GM06990 (cell line): ENCODE data around the gene PKHD1.

ENCODE experiments used
- DNase-seq: peaks from one replicate; pipeline ENCODE4 v3.0.0-alpha.2; 2011; ENCODE audit not compliant: insufficient read length; ENCODE audit errors: extremely low read depth
- H3K27me3 ChIP-seq: replicated peaks from 2 replicates; pipeline ENCODE4 v1.6.0; 2011; ENCODE audit warnings: low read length; ENCODE audit not compliant: control insufficient read depth, insufficient read depth
- H3K36me3 ChIP-seq: 2 replicates; pipeline ENCODE4 v1.5.1; 2011; ENCODE audit warnings: low read length; ENCODE audit not compliant: control insufficient read depth, insufficient read depth
- H3K4me3 ChIP-seq: replicated peaks from 2 replicates; pipeline ENCODE4 v1.5.1; 2011; ENCODE audit warnings: low read depth, mild to moderate bottlenecking, control low read depth, low read length
- CTCF ChIP-seq: IDR thresholded peaks from 2 replicates; pipeline ENCODE4 v1.5.1; 2011; ENCODE audit warnings: low read length, control low read depth, mild to moderate bottlenecking, inconsistent platforms; ENCODE audit not compliant: insufficient read depth, poor library complexity, severe bottlenecking

The PKHD1 gene

GRCh38 chr6:52063584-52064344 is 23.6 kb downstream of the PKHD1 start:
- H3K36me3 ChIP-seq, result no peaks in the 10 kb centered on the region
- no peak overlapping the region for H3K4me3 ChIP-seq
- DNase-seq, result peak; percentile 18
- H3K27me3 ChIP-seq, result no peaks in the 10 kb centered on the region; the same call in 1 of the 2 replicates
- TF ChIP-seq CTCF, result peak; percentile 80

- TF ChIP-seq CTCF, result no peak
- H3K36me3 ChIP-seq, result no peaks in the 10 kb centered on the region
- H3K27me3 ChIP-seq, result no peaks in the 10 kb centered on the region; the same call in 1 of the 2 replicates
- DNase-seq, result no peak
- H3K4me3 ChIP-seq, result no peak overlapping the region
Measured at GRCh38 chr6:52061481-52061880, 25.9 kb downstream of the PKHD1 start.

GRCh38 chr6:52059821-52060220 is 27.6 kb downstream of the PKHD1 start:
- DNase-seq, result no peak
- no peaks in the 10 kb centered on the region for H3K36me3 ChIP-seq
- H3K27me3 ChIP-seq, result 0 out of 2 replicates have a peak, but pooled peaks cover 1% of the 10 kb centered on the region
- H3K4me3 ChIP-seq, result no peak overlapping the region
- TF ChIP-seq CTCF, result no peak

- no peak for TF ChIP-seq CTCF
- DNase-seq, result no peak
- 0 out of 2 replicates have a peak, but pooled peaks cover 1% of the 10 kb centered on the region for H3K27me3 ChIP-seq
- no peak overlapping the region for H3K4me3 ChIP-seq
- H3K36me3 ChIP-seq, result no peaks in the 10 kb centered on the region
Measured at GRCh38 chr6:52055451-52055850, 32.0 kb downstream of the PKHD1 start.

GRCh38 chr6:52053038-52053695 is 34.2 kb downstream of the PKHD1 start:
- Histone ChIP-seq H3K36me3 (no peaks in the 10 kb centered on the region), H3K4me3 (no peak overlapping the region), H3K27me3 (0 out of 2 replicates have a peak, but pooled peaks cover 1% of the 10 kb centered on the region)
- no peak for DNase-seq
- no peak for TF ChIP-seq CTCF

- no peaks in the 10 kb centered on the region for H3K27me3 ChIP-seq
- H3K36me3 ChIP-seq, result no peaks in the 10 kb centered on the region
- H3K4me3 ChIP-seq, result no peak overlapping the region
- DNase-seq, result no peak
- TF ChIP-seq CTCF, result no peak
Measured at GRCh38 chr6:52050051-52050405, 37.4 kb downstream of the PKHD1 start.
